Thymus (tissue), 11 donors: ENCODE measurements around the gene SLC1A6. TPM values are rescaled to one million over a fixed set of nuclear protein-coding genes. Genes with fewer than 3 reads are reported as not detected.

ENCODE experiments used
- DNase-seq, 9 donors: peaks; one replicate each; pipeline ENCODE4 v3.0.0-alpha.2; 2013; ENCODE audit warnings: low spot score in 9 of 9, low read depth in 6 of 9, missing footprints in 1 of 9
- H3K27ac ChIP-seq, 2 donors: one replicate each; pipeline ENCODE4 v1.5.1; 2013; ENCODE audit warnings: control low read depth in 1 of 2, low read depth in 1 of 2, low read length in 1 of 2, mild to moderate bottlenecking in 1 of 2, moderate library complexity in 1 of 2
- H3K27me3 ChIP-seq, 2 donors: one replicate each; pipeline ENCODE4 v1.5.1; 2013; ENCODE audit warnings: low read length in 1 of 2; ENCODE audit not compliant: control insufficient read depth in 2 of 2, insufficient read depth in 1 of 2
- H3K36me3 ChIP-seq, 2 donors: one replicate each; pipeline ENCODE4 v1.5.1; 2013; ENCODE audit warnings: low read length in 1 of 2, mild to moderate bottlenecking in 1 of 2, moderate library complexity in 1 of 2; ENCODE audit not compliant: control insufficient read depth in 2 of 2, insufficient read depth in 2 of 2
- H3K4me1 ChIP-seq, 2 donors: one replicate each; pipeline ENCODE4 v1.5.1; 2013; ENCODE audit warnings: low read length in 2 of 2; ENCODE audit not compliant: control insufficient read depth in 2 of 2, insufficient read depth in 2 of 2
- H3K4me3 ChIP-seq, 2 donors: one replicate each; pipeline ENCODE4 v1.5.1; 2013; ENCODE audit warnings: low read length in 2 of 2, control low read depth in 1 of 2, mild to moderate bottlenecking in 1 of 2
- H3K9me3 ChIP-seq, 2 donors: one replicate each; pipeline ENCODE4 v1.5.1; 2013; ENCODE audit warnings: low read length in 1 of 2, mild to moderate bottlenecking in 1 of 2; ENCODE audit not compliant: control insufficient read depth in 2 of 2, insufficient read depth in 1 of 2
- WGBS: extraction: QIAGEN DNeasy Blood & Tissue Kit; methylation state at CpG from one replicate; pipeline ENCODE4 v1.1.7; 2013; 5-methylcytosine and 5-hydroxymethylcytosine counted together
- polyA plus RNA-seq: library from polyadenylated mRNA; stranded (reverse); fragments of 200-250 nt; gene quantifications from one replicate; pipeline ENCODE4 v1.2.3, GENCODE V29; 2013
- total RNA-seq: library from RNA; stranded (reverse); fragments of 120-200 nt; gene quantifications from one replicate; pipeline ENCODE4 v1.2.4, GENCODE V29; 2013
- donor health status: healthy.

The SLC1A6 gene
- total and polyA plus RNA-seq, 2 donors, result 0.05 to 0.18 TPM

GRCh38 chr19:14971474-14971873, 8.2 kb downstream of the SLC1A6 start:
- H3K4me1 ChIP-seq, result no peaks in the 10 kb centered on the region
- H3K36me3 ChIP-seq, result no peaks in the 10 kb centered on the region
- no peak overlapping the region for H3K4me3 ChIP-seq
- 80% methylated on average over 7 of the region's 7 CpGs for WGBS
- H3K9me3 ChIP-seq, result no peaks in the 10 kb centered on the region
- DNase-seq, result no peak
- H3K27me3 ChIP-seq, result peaks cover 0 to 1% of the 10 kb centered on the region in 2 donors
- no peak overlapping the region for H3K27ac ChIP-seq

- no peaks in the 10 kb centered on the region for H3K27me3 ChIP-seq
- H3K4me1 ChIP-seq, result no peaks in the 10 kb centered on the region
- H3K4me3 ChIP-seq, result no peak overlapping the region
- no peaks in the 10 kb centered on the region for H3K9me3 ChIP-seq
- no peak overlapping the region for H3K27ac ChIP-seq
- no peak for DNase-seq
- WGBS, result 98% methylated on average over 14 of the region's 14 CpGs
- no peaks in the 10 kb centered on the region for H3K36me3 ChIP-seq
Observed at GRCh38 chr19:14968247-14968646, 11.4 kb downstream of the SLC1A6 start.

- Histone ChIP-seq H3K9me3 (peaks cover 2 to 5% of the 10 kb centered on the region in 2 donors), H3K27ac (no peak overlapping the region), H3K4me1 (no peaks in the 10 kb centered on the region), H3K4me3 (no peak overlapping the region), H3K27me3 (no peaks in the 10 kb centered on the region), H3K36me3 (no peaks in the 10 kb centered on the region)
- no peak for DNase-seq
- WGBS, result 94% methylated on average over 24 of the region's 24 CpGs
Observed at GRCh38 chr19:14961956-14962685, 17.5 kb downstream of the SLC1A6 start.

GRCh38 chr19:14959263-14959662, 20.4 kb downstream of the SLC1A6 start:
- H3K36me3 ChIP-seq, result no peaks in the 10 kb centered on the region
- no peak overlapping the region for H3K27ac ChIP-seq
- no peak overlapping the region for H3K4me3 ChIP-seq
- peaks cover 0 to 2% of the 10 kb centered on the region in 2 donors for H3K27me3 ChIP-seq
- DNase-seq, result no peak
- H3K4me1 ChIP-seq, result no peaks in the 10 kb centered on the region
- WGBS, result 0% methylated on average over 1 of the region's 1 CpG
- H3K9me3 ChIP-seq, result peaks cover 3 to 6% of the 10 kb centered on the region in 2 donors

GRCh38 chr19:14957464-14957863, 22.2 kb downstream of the SLC1A6 start:
- 95% methylated on average over 3 of the region's 3 CpGs for WGBS
- peaks cover 0 to 7% of the 10 kb centered on the region in 2 donors for H3K27me3 ChIP-seq
- H3K27ac ChIP-seq, result no peak overlapping the region
- no peaks in the 10 kb centered on the region for H3K4me1 ChIP-seq
- H3K4me3 ChIP-seq, result no peak overlapping the region
- no peak for DNase-seq
- H3K9me3 ChIP-seq, result peaks cover 3 to 10% of the 10 kb centered on the region in 2 donors
- H3K36me3 ChIP-seq, result no peaks in the 10 kb centered on the region

GRCh38 chr19:14954071-14954655, 25.5 kb downstream of the SLC1A6 start:
- H3K9me3 ChIP-seq, result peaks cover 3 to 6% of the 10 kb centered on the region in 2 donors
- H3K36me3 ChIP-seq, result no peaks in the 10 kb centered on the region
- peak in 1 of 9 donors; percentile 5 for DNase-seq
- no peak overlapping the region for H3K27ac ChIP-seq
- H3K4me3 ChIP-seq, result no peak overlapping the region
- no peaks in the 10 kb centered on the region for H3K4me1 ChIP-seq
- 78% methylated on average over 24 of the region's 24 CpGs for WGBS
- peaks cover 0 to 7% of the 10 kb centered on the region in 2 donors for H3K27me3 ChIP-seq

DNA sequence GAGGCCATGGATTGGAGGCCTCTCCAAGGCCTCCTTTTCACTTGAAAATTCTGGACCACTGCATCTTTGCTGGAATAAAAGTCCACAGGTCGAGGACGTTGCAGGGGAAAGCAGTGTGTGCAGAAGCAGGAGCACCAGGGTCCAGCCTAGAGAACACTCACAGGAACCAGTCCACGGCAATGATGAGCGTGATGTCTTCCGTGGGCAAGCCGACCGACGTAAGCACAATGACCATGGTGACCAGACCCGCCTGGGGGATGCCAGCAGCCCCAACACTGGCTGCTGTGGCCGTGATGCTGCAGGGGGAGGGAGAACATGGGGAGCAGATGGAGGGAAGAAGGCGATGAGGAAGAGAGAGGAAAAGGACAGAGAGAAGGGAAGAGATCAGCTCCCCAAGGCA, 26.9 kb downstream of the SLC1A6 start:
- DNase-seq, result no peak
- H3K4me1 ChIP-seq, result no peaks in the 10 kb centered on the region
- no peak overlapping the region for H3K4me3 ChIP-seq
- H3K36me3 ChIP-seq, result no peaks in the 10 kb centered on the region
- no peak overlapping the region for H3K27ac ChIP-seq
- peaks cover 1 to 6% of the 10 kb centered on the region in 2 donors for H3K9me3 ChIP-seq
- 92% methylated on average over 11 of the region's 11 CpGs for WGBS
- H3K27me3 ChIP-seq, result peaks cover 0 to 7% of the 10 kb centered on the region in 2 donors

DNA sequence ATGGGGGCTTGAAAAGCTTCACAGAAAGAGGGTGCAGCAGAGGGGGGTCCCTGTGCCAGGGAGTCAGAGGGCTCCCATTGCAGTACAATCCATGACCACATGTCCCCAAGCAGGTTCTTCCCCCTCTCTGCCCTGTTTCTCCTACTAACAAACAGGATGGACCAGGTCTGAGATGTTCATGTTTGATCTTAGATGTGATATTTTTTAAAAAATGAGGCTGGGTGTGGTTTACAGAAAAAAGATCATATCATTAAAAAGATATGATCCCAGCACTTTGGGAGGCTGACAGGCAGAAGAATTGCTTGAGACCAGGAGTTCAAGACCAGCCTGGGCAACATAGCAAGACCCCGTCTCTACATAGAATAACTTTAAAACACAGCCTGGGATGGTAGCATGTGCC, 29.2 kb downstream of the SLC1A6 start:
- 95% methylated on average over 1 of the region's 1 CpG for WGBS
- no peak for DNase-seq
- Histone ChIP-seq H3K27ac (no peak overlapping the region), H3K9me3 (peaks cover 0 to 6% of the 10 kb centered on the region in 2 donors), H3K4me3 (no peak overlapping the region), H3K36me3 (no peaks in the 10 kb centered on the region), H3K4me1 (no peaks in the 10 kb centered on the region), H3K27me3 (peaks cover 0 to 7% of the 10 kb centered on the region in 2 donors)

DNA sequence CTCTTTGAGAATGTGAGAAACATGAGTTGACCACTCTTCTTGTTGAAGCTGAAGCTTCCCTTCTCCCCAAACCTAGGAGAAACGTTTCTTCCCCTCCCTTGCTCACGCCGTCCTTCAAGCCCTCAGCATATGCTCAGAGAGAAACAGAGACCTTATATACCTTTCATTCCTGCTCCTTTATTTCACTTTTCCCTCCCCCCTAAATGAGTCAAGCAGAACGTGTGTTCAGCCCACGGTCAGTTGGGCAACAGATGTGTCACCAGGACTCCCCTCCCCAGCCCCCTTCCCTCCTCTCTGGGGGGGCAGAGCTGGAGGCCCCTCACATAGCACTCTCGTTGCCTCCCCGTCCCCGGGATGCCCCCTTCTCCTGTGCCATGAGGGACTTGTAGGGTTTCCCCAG, 29.8 kb downstream of the SLC1A6 start:
- Histone ChIP-seq H3K4me1 (no peaks in the 10 kb centered on the region), H3K4me3 (no peak overlapping the region), H3K9me3 (peaks cover 0 to 6% of the 10 kb centered on the region in 2 donors), H3K27ac (no peak overlapping the region), H3K36me3 (no peaks in the 10 kb centered on the region), H3K27me3 (peaks cover 0 to 7% of the 10 kb centered on the region in 2 donors)
- WGBS, result 92% methylated on average over 8 of the region's 8 CpGs
- no peak for DNase-seq
